GM12878 (cell line): ENCODE data around the gene OXCT2. TPM values are rescaled to one million over a fixed set of nuclear protein-coding genes. Genes with fewer than 3 reads are reported as not detected.

Experiments used
- ATAC-seq: fragments of 200-7000 bp; cut with Tn5 transposase; 3 replicates; pipeline ENCODE4 v1.9.1; 2020; ENCODE audit warnings: mild to moderate bottlenecking, moderate library complexity
- BruUV-seq: library from RNA; stranded (reverse); fragments of 400-500 nt; replicated peaks from 2 replicates; lab custom pipeline; 2021; lab: Mats Ljungman, UMichigan
- CTCF ChIA-PET: fragments of 300-600 bp; sonication (Branson Sonifier 250); formaldehyde crosslinking; extraction: SDS; loops from one replicate; lab custom pipeline; 2021; ENCODE audit warnings: inconsistent platforms; lab: Yijun Ruan, JAX
- POLR2A ChIA-PET: fragments of 350-600 bp; formaldehyde crosslinking; extraction: SDS; loops from one replicate; lab custom pipeline; 2021; ENCODE audit warnings: inconsistent platforms; lab: Charles Lee
- RAD21 ChIA-PET: fragments of 300-600 bp; sonication (Branson Sonifier 250); formaldehyde crosslinking; loops from one replicate; lab custom pipeline; 2023; ENCODE audit warnings: antibody characterized with exemption; ENCODE audit not compliant: unreplicated experiment; lab: Charles Lee
- SMC1A ChIA-PET: fragments of 300-600 bp; sonication (Branson Sonifier 250); formaldehyde crosslinking; loops from one replicate; lab custom pipeline; 2023; ENCODE audit not compliant: unreplicated experiment, uncharacterized antibody; lab: Charles Lee
- DNase-seq: peaks from one replicate; pipeline ENCODE4 v3.0.0-alpha.2; 2011; ENCODE audit warnings: low read depth, low spot score
- FAIRE-seq: peaks from 3 replicates; lab custom pipeline; 2011; peaks lifted over from hg19 to GRCh38; lab: Jason Lieb, UNC
- H2AFZ ChIP-seq: 2 replicates; pipeline ENCODE4 v1.6.0; 2011; ENCODE audit warnings: low read depth, low read length, control low read depth; ENCODE audit not compliant: control insufficient read depth
- H3K27ac ChIP-seq: 2 replicates; pipeline ENCODE4 v1.5.1; 2011; ENCODE audit warnings: control low read depth; ENCODE audit not compliant: control insufficient read depth, insufficient read depth
- H3K27me3 ChIP-seq, 2 experiments: replicated peaks in 1 of 2; 2 replicates each; pipeline versions ENCODE4 v1.6.0 to v1.6.1; 2011; ENCODE audit warnings: low read length in 1 of 2; ENCODE audit not compliant: control insufficient read depth in 2 of 2, insufficient read depth in 2 of 2
- H3K36me3 ChIP-seq, 2 experiments: 2 replicates each; pipeline ENCODE4 v1.5.1; 2011; ENCODE audit warnings: low read length in 1 of 2; ENCODE audit not compliant: control insufficient read depth in 2 of 2, insufficient read depth in 2 of 2
- H3K4me1 ChIP-seq: 2 replicates; pipeline ENCODE4 v1.6.1; 2011; ENCODE audit warnings: mild to moderate bottlenecking, low read length, moderate library complexity, mixed read lengths; ENCODE audit not compliant: control insufficient read depth, insufficient read depth
- H3K4me2 ChIP-seq: 2 replicates; pipeline ENCODE4 v1.6.0; 2011; ENCODE audit warnings: control low read depth; ENCODE audit not compliant: control insufficient read depth, insufficient read depth
- H3K4me3 ChIP-seq: fragments of 200-600 bp; sonication (generic); 2 replicates; pipeline ENCODE4 v1.5.1; 2016
- H3K79me2 ChIP-seq: 2 replicates; pipeline ENCODE4 v1.6.0; 2011; ENCODE audit warnings: low read length; ENCODE audit not compliant: control insufficient read depth, insufficient read depth
- H3K9ac ChIP-seq: 2 replicates; pipeline ENCODE4 v1.8.0; 2011; ENCODE audit warnings: low read length, control low read depth, mixed read lengths; ENCODE audit not compliant: control insufficient read depth, insufficient read depth
- H3K9me3 ChIP-seq: replicated peaks from 3 replicates; pipeline ENCODE4 v1.5.1; 2011; ENCODE audit warnings: mild to moderate bottlenecking, low read length; ENCODE audit not compliant: control insufficient read depth, insufficient read depth
- H4K20me1 ChIP-seq: 2 replicates; pipeline ENCODE4 v1.6.0; 2011; ENCODE audit not compliant: control insufficient read depth, insufficient read depth
- EZH2 ChIP-seq: IDR thresholded peaks from 2 replicates; pipeline ENCODE4 v1.6.1; 2012; ENCODE audit warnings: low read depth, mild to moderate bottlenecking, control low read depth, inconsistent platforms, low read length, borderline replicate concordance; ENCODE audit not compliant: control insufficient read depth
- IRF3 ChIP-seq: fragments of 450-650 bp; IDR thresholded peaks from 2 replicates; pipeline ENCODE4 v1.6.1; 2014; ENCODE audit warnings: mild to moderate bottlenecking
- NBN ChIP-seq: fragments of 450-650 bp; IDR thresholded peaks from 2 replicates; pipeline ENCODE4 v1.6.1; 2016
- RUNX3 ChIP-seq: IDR thresholded peaks from 2 replicates; pipeline ENCODE4 v1.6.1; 2012; ENCODE audit warnings: low read length, inconsistent platforms
- TCF12 ChIP-seq: IDR thresholded peaks from 2 replicates; pipeline ENCODE4 v1.6.1; 2011; ENCODE audit warnings: low read depth, mild to moderate bottlenecking, low read length
- ZBTB11 ChIP-seq: fragments of 450-650 bp; formaldehyde crosslinking; IDR thresholded peaks from 2 replicates; pipeline ENCODE4 v1.5.0; 2022; ENCODE audit warnings: mild to moderate bottlenecking, missing genetic modification characterization
- ZBTB40 ChIP-seq: fragments of 450-650 bp; IDR thresholded peaks from 2 replicates; pipeline ENCODE4 v1.6.1; 2016; ENCODE audit warnings: mild to moderate bottlenecking, moderate library complexity, borderline replicate concordance
- ZNF24 ChIP-seq: fragments of 450-650 bp; IDR thresholded peaks from 2 replicates; pipeline ENCODE4 v1.6.1; 2017; ENCODE audit warnings: antibody characterized with exemption, mild to moderate bottlenecking
- WGBS: methylation state at CpG from one replicate; pipeline ENCODE4 v1.1.6; 2016; ENCODE audit warnings: low lambda C conversion rate; ENCODE audit not compliant: insufficient replicate concordance, insufficient coverage; ENCODE audit errors: missing lambda C conversion rate; 5-methylcytosine and 5-hydroxymethylcytosine counted together
- in situ Hi-C: fragments of 300-500 bp; cut with MboI; formaldehyde crosslinking; loops from 9 replicates; pipeline ENCODE4 v1.14.3; 2018; ENCODE audit warnings: mixed read lengths
- intact Hi-C: fragments of 100-400 bp; cut with micrococcal nuclease; formaldehyde crosslinking; loops from one replicate; pipeline ENCODE4 v1.14.2; 2022; ENCODE audit not compliant: unreplicated experiment
- polyA plus RNA-seq, 11 experiments: library from polyadenylated mRNA; depleted of rRNA in 4 of 11; unstranded in 6 of 11; stranded (reverse) in 5 of 11; fragments of >200 nt; fragmentation: Nextera tagmentation in 4 of 11; fragmentation: Illumina TruSeq in 1 of 11; extraction: Ambion mirVana in 4 of 11; extraction: Trizol in 1 of 11; gene quantifications; 1 replicate in 1 of 11; 2 replicates in 10 of 11; pipeline versions ENCODE4 v1.2.1 to v1.2.3, GENCODE V29; 2011 to 2016; ENCODE audit warnings: inconsistent platforms in 2 of 11, missing spikeins in 2 of 11, low read depth in 1 of 11
- total RNA-seq, 4 experiments: library from RNA; depleted of rRNA in 3 of 4; stranded (reverse); fragments of >200 nt in 3 of 4; fragmentation: Illumina TruSeq in 1 of 4; extraction: Trizol in 1 of 4; gene quantifications; 2 replicates each; pipeline versions ENCODE4 v1.2.1 to v1.2.3, GENCODE V29; 2013 to 2021

The OXCT2 gene
- total and polyA plus RNA-seq, 10 of the 15 experiments (the other 5 are each of a cell fraction or from before 2014, with no cell fraction given) = 0.06 to 1.9 (median 0.59) TPM

- CTCF ChIA-PET = no interaction called here
- RAD21 ChIA-PET = no interaction called here
Measured at GRCh38 chr1:39779137-39779536, 8.0 kb upstream of the OXCT2 start.

More at GRCh38 chr1:39779137-39779536, 8.0 kb upstream of the OXCT2 start:
- Histone ChIP-seq H3K9me3 (no peaks in the 10 kb centered on the region), H3K27me3 (no peaks in the 10 kb centered on the region), H3K79me2 (no peaks in the 10 kb centered on the region), H3K4me1 (peaks cover 13% of the 10 kb centered on the region), H2AFZ (no peak overlapping the region), H4K20me1 (no peaks in the 10 kb centered on the region), H3K27ac (no peak overlapping the region), H3K4me3 (no peak overlapping the region), H3K36me3 (no peaks in the 10 kb centered on the region), H3K4me2 (no peak overlapping the region), H3K9ac (no peak overlapping the region)
- FAIRE-seq (no peak), DNase-seq (no peak), ATAC-seq (no peak)
- intact Hi-C loops (no loop called here), in situ Hi-C loops (no loop called here)
- BruUV-seq = no TSS peak
- WGBS = 73% methylated on average over 7 of the region's 7 CpGs
- SMC1A ChIA-PET = no interaction called here
- POLR2A ChIA-PET = no interaction called here
- TF ChIP-seq ZBTB40 = no peak
- no peak for TF ChIP-seq NBN
- TF ChIP-seq ZBTB11 (CRISPR knock-in tag) = no peak
- TF ChIP-seq IRF3 = no peak
- TF ChIP-seq EZH2 = no peak
- no peak for TF ChIP-seq ZNF24
- TF ChIP-seq TCF12 = no peak
- no peak for TF ChIP-seq RUNX3
